ENCODE data around the gene TXNRD2. TPM values are rescaled to one million over a fixed set of nuclear protein-coding genes. Genes with fewer than 3 reads are reported as not detected.

Gene TXNRD2
- total and polyA plus RNA-seq, 10 of the 15 experiments (the other 5 are each of a cell fraction or from before 2014, with no cell fraction given), result 1.6 to 26.0 (median 13.9) TPM

DNA sequence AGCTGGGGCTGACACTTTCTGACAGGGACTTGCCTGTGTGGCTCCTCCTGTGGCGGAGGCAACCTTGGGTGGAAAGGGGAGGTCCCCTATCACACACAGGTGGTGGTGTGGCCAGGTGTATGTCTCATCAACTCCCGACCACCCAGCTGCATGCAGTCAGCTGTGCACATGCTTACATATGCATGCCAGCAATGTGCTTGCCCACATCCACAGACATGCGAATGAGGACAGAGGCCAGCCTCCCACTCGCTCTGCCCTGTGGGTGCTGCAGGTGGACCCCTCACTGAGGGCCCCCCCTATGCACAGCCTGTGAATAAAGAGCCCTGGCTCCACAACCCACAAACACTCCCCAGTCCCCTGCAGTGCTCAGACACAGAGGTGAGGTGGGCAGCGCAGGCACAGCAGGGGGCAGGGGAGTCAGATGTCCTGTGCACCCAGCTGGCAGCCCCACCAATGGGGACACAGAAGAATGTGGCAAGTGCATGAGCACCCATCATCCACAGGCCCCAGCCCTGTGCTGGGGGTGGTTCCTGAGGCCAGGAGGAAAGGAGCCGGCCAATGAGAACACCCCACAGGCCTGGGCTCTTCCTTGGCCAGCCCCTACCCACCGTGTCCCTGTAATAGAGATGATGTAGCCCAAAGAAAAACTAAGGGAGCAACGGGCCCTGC is 96.4 kb downstream of the TXNRD2 start (continued):
- TF ChIP-seq, protein P1, sequence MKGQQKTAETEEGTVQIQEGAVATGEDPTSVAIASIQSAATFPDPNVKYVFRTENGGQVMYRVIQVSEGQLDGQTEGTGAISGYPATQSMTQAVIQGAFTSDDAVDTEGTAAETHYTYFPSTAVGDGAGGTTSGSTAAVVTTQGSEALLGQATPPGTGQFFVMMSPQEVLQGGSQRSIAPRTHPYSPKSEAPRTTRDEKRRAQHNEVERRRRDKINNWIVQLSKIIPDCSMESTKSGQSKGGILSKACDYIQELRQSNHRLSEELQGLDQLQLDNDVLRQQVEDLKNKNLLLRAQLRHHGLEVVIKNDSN (IDR thresholded peaks at IDR 0.05; ENCODE audit: borderline replicate concordance, extremely low read length, insufficient read depth, low read depth, low read length), result no peak
- no peak for TF ChIP-seq SREBF1 (IDR thresholded peaks at IDR 0.05; ENCODE audit: low read length)
- TF ChIP-seq, protein P2, sequence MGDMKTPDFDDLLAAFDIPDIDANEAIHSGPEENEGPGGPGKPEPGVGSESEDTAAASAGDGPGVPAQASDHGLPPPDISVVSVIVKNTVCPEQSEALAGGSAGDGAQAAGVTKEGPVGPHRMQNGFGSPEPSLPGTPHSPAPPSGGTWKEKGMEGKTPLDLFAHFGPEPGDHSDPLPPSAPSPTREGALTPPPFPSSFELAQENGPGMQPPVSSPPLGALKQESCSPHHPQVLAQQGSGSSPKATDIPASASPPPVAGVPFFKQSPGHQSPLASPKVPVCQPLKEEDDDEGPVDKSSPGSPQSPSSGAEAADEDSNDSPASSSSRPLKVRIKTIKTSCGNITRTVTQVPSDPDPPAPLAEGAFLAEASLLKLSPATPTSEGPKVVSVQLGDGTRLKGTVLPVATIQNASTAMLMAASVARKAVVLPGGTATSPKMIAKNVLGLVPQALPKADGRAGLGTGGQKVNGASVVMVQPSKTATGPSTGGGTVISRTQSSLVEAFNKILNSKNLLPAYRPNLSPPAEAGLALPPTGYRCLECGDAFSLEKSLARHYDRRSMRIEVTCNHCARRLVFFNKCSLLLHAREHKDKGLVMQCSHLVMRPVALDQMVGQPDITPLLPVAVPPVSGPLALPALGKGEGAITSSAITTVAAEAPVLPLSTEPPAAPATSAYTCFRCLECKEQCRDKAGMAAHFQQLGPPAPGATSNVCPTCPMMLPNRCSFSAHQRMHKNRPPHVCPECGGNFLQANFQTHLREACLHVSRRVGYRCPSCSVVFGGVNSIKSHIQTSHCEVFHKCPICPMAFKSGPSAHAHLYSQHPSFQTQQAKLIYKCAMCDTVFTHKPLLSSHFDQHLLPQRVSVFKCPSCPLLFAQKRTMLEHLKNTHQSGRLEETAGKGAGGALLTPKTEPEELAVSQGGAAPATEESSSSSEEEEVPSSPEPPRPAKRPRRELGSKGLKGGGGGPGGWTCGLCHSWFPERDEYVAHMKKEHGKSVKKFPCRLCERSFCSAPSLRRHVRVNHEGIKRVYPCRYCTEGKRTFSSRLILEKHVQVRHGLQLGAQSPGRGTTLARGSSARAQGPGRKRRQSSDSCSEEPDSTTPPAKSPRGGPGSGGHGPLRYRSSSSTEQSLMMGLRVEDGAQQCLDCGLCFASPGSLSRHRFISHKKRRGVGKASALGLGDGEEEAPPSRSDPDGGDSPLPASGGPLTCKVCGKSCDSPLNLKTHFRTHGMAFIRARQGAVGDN (IDR thresholded peaks at IDR 0.05), result no peak
- TF ChIP-seq ZNF622 (IDR thresholded peaks at IDR 0.05), result no peak
- no peak for TF ChIP-seq STAT1 (conservative IDR thresholded peaks at IDR 0.05)
- no peak for TF ChIP-seq RCOR1 (conservative IDR thresholded peaks at IDR 0.05; ENCODE audit: low read depth, low read length)
- TF ChIP-seq, protein P3, sequence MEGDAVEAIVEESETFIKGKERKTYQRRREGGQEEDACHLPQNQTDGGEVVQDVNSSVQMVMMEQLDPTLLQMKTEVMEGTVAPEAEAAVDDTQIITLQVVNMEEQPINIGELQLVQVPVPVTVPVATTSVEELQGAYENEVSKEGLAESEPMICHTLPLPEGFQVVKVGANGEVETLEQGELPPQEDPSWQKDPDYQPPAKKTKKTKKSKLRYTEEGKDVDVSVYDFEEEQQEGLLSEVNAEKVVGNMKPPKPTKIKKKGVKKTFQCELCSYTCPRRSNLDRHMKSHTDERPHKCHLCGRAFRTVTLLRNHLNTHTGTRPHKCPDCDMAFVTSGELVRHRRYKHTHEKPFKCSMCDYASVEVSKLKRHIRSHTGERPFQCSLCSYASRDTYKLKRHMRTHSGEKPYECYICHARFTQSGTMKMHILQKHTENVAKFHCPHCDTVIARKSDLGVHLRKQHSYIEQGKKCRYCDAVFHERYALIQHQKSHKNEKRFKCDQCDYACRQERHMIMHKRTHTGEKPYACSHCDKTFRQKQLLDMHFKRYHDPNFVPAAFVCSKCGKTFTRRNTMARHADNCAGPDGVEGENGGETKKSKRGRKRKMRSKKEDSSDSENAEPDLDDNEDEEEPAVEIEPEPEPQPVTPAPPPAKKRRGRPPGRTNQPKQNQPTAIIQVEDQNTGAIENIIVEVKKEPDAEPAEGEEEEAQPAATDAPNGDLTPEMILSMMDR (IDR thresholded peaks at IDR 0.05 in 2 of 3, conservative IDR thresholded peaks at IDR 0.05 in 1 of 3; ENCODE audit: control insufficient read depth in 2 of 3, extremely low read depth in 1 of 3, insufficient read depth in 1 of 3, low read depth in 3 of 3, low read length in 3 of 3), result no peak
- TF ChIP-seq RBBP5 (conservative IDR thresholded peaks at IDR 0.05), result no peak
- TF ChIP-seq SMAD1 (IDR thresholded peaks at IDR 0.05; ENCODE audit: low read depth, partially characterized antibody), result no peak
